ENCODE results near the gene CDK11B. TPM values are rescaled to one million over a fixed set of nuclear protein-coding genes. Genes with fewer than 3 reads are reported as not detected.
"Not testable (repeated sequence)": the region's sequence is repeated elsewhere in the genome, so short reads cannot be mapped to it uniquely, and the experiment has no call there.

The CDK11B gene
- total RNA-seq, 1 donor from 2014 or later: 20.8 TPM

DNA sequence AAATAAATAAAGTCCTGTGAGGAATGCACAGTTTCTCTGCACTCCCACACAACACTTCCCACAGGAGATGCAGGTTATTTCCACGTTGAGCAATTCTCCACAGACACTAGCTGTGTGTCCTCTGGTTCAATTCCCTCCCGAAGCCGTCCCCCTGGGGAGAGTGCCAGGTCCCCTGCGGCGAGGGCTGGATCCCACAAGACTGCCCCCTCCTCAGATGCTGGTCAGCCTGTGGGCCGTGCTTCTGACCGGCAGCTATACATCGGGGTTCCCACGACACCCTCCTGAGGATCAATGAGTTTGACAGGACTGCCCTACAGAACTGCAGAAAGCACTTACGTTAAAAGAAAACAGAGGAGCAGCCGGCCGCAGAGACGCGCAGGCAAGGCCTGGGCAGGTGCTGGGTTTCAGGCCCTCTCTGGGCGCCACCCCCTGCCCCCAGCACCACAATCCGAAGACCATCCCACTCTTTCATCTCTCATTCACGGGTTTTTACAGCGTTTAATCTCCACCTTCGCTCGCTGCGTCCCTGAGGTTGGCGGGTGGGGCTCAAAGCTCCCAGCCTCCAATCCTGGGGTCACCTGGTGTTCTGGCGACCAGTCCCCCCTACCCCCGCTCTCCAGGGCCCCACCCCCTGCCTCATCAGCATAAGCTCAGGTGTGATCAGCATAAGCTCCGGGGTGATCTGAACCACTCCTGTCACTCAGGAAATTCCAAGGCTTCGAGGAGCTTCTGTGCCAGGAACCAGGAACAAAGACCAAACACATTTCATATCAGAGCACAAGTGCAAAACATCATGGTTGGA, 24.5 kb upstream of the CDK11B start:
- no peak for DNase-seq (ENCODE audit: low spot score)

GRCh38 chr1:1680912-1681273, 22.1 kb upstream of the CDK11B start:
- DNase-seq (ENCODE audit: low spot score): no peak

DNA sequence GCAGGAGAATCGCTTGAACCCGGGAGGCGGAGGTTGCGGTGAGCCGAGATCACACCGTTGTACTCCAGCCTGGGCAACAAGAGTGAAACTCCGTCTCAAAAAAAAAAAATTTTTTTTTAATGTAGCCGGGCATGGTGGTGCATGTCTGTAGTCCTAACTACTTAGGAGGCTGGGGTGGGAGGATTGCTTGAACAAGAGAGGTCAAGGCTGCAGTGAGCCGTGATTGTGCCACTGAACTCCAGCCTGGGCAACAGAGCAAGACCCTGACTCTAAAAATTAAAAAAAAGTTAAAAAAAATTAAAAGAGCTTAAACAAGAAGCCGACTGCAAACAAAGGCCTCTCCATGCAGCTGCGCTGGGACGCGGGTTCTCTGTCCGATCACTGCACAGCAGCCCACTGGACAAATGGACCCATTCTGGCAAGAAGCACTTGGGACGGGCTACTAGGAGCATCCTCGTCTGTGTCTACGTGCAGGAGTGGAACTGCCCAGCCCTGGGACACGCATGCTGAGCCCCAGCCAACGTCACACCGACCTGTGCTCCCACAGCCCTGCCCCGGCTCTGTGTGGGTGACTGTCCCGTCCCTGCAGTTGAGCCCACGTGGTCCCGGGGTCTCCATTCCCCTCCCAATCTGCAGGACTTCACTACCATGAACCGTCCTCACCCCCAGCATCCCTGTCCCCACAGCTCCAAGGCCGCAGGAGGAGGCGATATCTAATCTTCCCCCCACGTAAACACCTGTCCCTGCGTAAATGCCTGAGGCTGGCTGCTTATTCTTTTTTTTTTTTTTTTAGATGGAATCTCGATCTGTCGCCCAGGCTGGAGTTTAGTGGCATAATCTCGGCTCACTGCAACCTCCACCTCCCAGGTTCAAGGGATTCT, 21.5 kb upstream of the CDK11B start:
- DNase-seq (ENCODE audit: low spot score): no peak

DNA sequence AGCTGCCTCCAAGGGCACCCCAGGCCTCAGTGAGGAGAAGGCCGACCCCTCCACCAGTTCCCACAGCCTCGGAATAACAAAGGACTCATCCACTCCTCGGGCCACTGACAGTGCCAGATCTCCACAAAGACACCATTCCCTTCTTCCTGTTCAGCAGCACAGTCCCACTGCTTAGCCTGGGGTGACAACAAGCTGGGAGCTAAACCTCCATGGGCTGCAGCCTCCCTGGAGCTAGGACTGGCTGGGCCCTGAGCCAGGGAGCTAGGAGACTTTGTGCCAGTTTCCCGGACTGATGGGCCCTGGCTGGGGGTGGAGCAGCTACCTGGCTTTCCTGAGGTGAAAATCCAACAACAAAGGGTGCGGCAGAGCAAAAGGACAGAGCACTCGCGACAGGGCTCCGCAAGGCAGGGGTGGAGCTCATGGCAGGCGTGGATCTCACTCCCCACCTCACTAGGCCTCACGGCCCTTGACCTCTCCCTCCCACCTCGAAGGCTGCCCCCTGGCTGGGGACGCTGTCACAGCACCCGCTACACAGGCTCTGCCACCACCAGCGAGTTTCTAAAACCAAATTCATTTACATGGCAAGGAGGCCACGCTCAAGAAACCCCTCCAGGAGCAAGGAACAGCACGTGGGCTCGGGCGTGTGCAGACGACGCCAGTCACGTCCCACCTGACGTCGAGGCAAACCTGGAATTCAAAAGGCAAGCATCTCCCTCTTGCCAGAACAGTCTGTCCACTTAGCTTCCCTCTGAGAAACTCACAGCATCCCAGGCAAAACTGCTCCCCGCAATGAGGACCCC, 20.0 kb upstream of the CDK11B start:
- no peak for DNase-seq (ENCODE audit: low spot score)

DNA sequence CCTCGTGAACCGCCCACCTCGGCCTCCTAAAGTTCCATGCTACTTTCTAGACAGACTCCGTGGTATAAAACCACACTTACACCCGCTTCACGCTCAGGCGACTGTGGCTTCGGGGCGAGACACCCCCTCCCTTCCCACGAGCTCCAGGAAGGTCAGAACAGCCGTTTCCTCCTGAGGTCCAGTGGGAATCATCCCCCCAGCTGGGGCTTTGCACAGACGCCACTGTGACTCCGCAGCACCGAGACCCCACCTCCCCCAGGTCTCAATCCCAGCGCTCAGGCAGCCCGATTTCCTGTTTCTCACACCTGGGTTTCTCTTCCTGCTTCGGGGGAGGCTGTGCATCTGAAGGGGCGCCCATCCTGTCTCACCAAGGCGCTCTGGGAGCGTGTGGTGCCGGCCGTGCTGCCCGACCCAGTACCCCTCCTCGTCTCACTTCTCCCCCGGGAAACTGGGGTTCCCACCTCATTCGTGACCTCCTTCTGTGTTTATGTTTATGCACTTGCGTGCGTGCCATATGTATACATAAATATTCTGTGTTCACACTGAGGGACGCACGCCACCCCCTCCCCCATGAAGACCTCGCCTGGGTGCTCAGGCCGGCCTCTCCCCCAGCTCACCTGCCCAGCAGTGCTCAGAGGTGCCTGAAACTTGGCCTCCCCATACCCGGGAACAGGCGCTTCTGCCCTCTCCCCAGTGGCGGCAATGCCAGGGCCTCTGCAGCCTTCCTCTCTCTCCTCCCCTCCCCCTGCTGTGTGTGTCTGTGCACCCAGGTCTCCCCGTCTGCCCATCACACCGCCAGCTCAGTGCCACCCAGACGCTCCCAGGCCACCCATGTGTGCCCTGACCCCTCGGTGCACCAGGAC, 19.1 kb upstream of the CDK11B start:
- no peak for DNase-seq (ENCODE audit: low spot score)

DNA sequence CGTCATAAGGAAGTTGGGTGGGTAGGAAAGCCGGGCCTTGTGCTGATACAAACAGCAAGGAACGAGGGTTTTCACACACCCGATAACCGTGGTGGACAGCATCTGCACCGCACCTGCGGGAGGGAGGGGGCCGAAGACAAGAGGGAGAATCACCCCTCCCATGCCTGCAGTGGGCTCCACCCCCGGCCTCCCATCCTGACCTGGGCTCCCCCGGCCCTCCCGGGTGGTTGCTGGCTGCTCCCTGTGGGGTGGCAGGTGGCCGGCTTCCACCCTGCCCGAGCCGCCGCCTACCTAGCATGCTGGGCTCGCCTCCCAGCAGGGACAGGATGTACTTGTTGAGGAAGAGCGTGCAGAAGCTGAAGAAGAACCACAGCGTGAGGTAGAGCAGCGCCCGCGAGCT, 17.3 kb upstream of the CDK11B start:
- DNase-seq (ENCODE audit: low spot score): not testable (repeated sequence)

GRCh38 chr1:1675218-1675617, 16.4 kb upstream of the CDK11B start:
- not testable (repeated sequence) for DNase-seq (ENCODE audit: low spot score)

DNA sequence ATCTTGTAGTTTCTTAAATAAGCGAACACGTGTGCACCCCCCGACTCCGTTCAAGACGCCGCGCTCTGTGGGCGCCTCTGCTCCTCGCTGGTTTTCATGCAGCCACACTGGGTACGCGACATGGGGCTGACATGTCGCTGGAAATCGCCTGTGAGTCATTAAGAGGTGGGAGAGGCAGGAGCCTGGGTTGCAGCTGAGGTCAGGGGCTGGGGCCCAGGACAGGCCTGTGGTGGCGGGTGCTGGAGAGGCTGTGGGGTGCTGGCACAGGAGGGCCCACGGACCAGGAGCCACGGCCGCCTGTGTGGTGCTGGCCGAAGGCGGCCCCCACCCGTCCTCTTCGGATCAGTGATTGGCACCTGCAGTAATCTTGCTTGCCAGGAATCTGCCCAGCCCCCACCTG, 16.0 kb upstream of the CDK11B start:
- DNase-seq (ENCODE audit: low spot score): not testable (repeated sequence)

GRCh38 chr1:1672181-1672965, 13.6 kb upstream of the CDK11B start:
- DNase-seq (ENCODE audit: low spot score): no peak

DNA sequence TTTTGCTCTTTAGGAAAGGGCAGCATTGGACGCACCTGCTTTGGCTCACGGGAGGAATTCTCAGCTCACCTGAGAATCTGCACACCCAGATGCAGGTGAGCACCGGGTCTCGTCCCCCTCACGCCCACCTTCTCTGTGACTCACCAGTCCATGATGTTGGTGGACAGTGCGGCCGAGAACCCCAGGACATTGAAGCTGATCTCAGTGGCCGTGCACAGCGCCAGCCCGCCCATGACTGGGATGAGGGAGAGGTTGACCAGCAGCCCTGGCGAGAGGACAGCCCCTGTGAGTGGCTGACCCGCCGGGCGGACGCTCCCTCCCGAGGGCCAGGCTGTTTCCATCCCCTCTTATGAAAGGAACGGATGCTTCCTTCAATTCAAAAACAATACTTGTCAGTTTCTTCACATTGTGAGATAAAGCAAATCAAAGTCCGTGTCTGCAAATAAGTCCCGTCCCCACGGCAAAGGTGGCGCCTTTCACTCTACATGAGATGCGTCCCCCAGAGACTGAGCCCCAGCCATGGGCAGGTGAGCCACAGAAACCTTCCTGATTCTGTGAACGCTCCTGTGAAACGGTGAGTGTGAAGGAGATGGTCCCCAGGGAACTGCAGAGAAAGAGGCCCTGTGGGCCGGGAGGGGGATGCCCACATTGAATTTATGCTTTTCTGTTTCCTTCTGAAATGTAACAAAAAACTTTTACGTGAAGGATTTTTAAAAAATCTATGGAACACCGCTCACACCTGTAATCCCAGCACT, 12.7 kb upstream of the CDK11B start:
- no peak for DNase-seq (ENCODE audit: low spot score)

DNA sequence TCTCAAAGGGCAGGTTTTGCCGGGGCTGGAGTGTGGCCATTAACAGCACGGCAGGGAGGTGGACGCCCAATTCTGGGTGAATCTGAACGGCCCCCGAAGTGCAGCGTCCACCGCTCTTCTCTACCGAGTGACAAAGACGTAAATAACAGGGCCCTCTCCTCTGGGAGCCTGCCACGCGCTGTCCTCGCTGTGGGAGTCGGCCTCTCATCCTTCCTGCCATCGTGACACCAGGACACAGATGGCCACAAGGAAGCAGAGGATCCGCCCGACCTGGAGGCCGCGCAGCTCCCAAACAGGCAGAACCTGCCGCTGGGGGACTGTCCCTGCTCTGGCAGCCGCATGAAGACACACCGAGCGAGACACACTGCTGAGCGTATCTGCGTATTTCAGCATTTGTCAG, 12.1 kb upstream of the CDK11B start:
- DNase-seq (ENCODE audit: low spot score): no peak

DNA sequence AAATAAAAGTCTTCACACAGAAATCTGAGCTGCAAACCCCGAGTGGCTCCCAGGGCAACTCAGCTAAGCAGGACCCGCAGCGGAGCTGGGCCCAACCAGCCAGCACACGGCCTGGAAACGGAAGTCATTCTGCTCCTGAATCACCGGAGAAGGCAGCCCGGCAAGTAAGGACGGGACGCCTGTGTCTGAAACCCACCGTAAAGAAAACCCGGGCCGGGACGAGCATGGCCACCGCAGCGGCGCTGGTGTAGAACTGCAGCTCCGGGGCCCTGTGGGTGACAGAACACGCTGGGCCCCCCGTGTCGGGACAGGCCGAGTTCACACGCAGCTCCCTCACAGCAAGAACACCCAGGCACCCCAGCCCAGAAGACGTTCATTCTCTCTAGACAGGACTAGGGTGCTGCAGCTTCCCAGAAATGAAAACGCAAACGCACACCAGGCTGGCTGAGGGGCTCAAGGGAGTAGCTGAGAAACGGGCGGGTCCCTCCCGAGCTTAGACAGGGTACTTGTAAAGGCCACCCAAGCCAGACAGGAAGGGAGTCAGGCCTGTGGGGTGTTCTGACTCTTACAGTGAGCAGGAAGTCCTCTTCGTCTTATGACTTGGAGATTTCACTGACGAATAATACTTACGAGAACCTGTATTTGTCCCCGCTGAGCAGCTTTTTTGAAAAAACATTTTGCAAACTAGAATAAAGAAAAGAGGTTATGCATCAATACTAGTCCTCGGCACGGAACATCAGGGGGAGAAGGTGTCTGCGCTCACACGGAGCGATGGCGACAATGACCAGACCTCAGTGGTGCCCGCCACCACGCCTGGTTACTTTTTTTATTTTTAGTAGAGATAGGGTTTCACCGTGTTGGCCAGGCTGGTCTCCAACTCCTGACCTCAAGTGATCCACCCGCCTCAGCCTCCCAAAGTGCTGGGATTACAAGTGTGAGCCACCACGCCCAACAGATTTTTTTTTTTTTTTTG, 10.9 kb upstream of the CDK11B start:
- DNase-seq (ENCODE audit: low spot score): no peak

GRCh38 chr1:1666526-1666925, 7.7 kb upstream of the CDK11B start:
- no peak for DNase-seq (ENCODE audit: low spot score)

DNA sequence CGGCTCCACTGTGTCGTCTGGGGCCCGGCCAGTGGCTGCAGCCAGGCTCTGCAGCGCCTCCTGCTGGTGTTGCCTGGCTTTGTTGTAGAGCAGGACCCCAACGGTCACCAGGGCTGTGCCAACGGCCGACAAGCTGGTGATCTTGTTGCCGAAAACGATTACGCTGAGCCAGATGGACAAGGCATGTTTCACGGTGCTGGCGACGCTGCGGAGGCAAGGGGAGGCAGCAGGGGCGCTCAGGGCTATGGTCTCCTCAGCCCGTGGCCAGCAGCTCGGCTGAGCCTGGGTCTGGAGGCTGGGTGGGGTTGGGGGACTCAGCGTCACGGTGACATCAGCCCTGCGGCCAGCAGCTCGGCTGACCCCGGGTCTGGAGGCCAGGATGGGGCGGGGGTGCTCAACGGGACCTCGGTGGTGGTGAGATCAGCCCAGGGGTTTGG, 7.0 kb upstream of the CDK11B start:
- DNase-seq (ENCODE audit: low spot score): no peak

GRCh38 chr1:1664941-1665814, 6.4 kb upstream of the CDK11B start:
- DNase-seq (ENCODE audit: low spot score): no peak

- not testable (repeated sequence) for DNase-seq (ENCODE audit: low spot score)
Observed at GRCh38 chr1:1664318-1664717, 5.5 kb upstream of the CDK11B start.
